Measurements from ENCODE around the gene C1QTNF6.

C1QTNF6 gene

DNA sequence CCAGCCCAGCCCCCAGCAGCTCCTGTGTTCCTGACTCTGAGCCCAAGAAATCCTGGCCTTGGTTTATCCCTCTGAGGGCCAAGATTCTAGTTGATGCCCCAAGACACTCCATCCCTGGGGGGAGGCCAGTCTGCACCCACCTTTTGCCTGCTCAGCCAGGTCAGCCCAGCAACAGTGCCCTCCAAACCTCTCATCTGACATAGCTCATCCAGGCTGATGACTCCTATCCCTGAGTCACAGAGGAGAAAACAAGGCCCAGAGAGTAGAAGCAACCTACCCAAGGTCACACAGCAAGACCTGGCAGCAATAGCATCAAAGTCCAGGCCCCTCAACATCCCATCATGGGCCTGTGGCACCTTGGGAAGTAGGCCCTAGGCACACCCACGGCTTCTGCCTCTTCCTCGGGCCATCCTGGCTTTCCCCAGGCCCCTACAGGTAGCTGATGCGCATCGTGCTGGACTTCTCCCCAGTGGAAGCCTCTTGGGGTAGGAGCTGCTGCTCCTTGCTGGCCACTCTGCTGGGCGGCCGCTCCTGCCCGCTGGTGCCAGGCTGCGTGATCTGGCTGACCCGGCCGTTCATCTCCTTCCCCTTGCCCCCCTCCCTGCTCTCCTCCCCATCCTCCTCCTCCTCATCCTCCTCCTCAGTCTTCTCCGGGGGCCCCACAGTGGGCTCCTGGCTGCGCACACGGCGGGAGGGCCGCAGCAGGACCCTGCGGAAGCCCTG lies 18.2 kb upstream of the C1QTNF6 start:
- TF ChIP-seq, protein P1, sequence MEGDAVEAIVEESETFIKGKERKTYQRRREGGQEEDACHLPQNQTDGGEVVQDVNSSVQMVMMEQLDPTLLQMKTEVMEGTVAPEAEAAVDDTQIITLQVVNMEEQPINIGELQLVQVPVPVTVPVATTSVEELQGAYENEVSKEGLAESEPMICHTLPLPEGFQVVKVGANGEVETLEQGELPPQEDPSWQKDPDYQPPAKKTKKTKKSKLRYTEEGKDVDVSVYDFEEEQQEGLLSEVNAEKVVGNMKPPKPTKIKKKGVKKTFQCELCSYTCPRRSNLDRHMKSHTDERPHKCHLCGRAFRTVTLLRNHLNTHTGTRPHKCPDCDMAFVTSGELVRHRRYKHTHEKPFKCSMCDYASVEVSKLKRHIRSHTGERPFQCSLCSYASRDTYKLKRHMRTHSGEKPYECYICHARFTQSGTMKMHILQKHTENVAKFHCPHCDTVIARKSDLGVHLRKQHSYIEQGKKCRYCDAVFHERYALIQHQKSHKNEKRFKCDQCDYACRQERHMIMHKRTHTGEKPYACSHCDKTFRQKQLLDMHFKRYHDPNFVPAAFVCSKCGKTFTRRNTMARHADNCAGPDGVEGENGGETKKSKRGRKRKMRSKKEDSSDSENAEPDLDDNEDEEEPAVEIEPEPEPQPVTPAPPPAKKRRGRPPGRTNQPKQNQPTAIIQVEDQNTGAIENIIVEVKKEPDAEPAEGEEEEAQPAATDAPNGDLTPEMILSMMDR (IDR thresholded peaks at IDR 0.05; ENCODE audit: low read depth, low read length, missing control alignments): no peak
- in situ Hi-C loops (cut with HindIII; ENCODE audit: low pct_ligation_motif_present, low sequenced_read_pairs): no loop called here
- Histone ChIP-seq H3K27me3 (replicated peaks) (no peaks in the 10 kb centered on the region), H3K27ac (no peak overlapping the region), H3K36me3 (replicated peaks) (no peaks in the 10 kb centered on the region), H3K4me3 (ENCODE audit: low read depth, low read length) (no peak overlapping the region)
- DNase-seq: no peak

DNA sequence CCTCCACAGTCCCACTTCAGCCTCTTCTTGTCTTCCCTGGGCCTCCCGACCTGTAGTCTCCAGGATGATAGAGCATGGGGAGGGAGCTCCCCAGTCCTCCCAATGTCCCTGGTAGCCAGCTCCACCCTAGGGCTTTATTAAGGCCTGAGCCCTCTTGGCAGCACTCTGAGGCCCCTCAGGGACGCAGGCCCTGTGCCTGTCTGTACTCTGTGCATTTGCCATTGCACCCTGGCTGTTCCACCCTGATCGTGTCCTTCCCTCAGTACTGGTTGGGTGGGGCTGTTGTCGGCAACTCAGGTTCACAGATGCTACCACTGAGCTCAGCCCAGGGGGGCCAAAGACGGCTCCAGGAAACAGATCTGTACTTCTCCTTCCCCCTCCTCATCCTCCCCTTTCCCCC lies 17.0 kb upstream of the C1QTNF6 start:
- no peak overlapping the region for H3K4me3 ChIP-seq (ENCODE audit: low read depth, low read length)
- DNase-seq: no peak
- H3K27me3 ChIP-seq (replicated peaks): no peaks in the 10 kb centered on the region
- in situ Hi-C loops (cut with HindIII; ENCODE audit: low pct_ligation_motif_present, low sequenced_read_pairs): no loop called here
- TF ChIP-seq, protein P1 (IDR thresholded peaks at IDR 0.05; ENCODE audit: low read depth, low read length, missing control alignments): no peak
- no peak overlapping the region for H3K27ac ChIP-seq
- no peaks in the 10 kb centered on the region for H3K36me3 ChIP-seq (replicated peaks)

DNA sequence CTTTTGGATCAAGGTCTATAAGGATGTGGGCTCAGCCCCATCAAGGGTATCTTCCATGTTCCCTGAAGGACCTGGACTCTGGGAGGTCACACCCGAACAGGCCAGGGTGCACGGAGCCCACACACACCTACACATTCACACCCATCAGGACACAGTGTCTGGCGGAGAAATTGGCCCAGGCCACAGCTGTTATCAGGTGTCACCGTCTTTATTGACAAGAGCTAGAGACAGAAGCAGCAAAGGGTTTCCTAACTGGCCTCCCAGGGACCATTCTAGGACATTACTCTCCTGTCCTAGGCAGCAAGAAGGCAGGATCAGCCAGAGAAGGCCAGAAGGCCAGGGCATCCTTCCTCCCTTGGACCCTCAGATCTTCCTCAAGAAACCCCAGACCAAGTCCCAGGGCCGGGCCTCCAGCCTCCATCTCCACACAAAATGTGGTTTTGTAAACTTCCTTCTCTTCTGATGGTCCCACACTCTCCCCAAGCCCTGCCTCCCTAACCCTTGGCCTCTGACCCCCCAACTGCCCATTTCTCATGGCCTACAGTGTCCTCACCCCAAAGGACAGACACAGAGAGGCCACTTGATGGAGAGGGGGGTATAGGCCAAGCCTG lies 16.1 kb upstream of the C1QTNF6 start:
- DNase-seq: no peak
- Histone ChIP-seq H3K27me3 (replicated peaks) (no peaks in the 10 kb centered on the region), H3K36me3 (replicated peaks) (no peaks in the 10 kb centered on the region), H3K4me3 (ENCODE audit: low read depth, low read length) (no peak overlapping the region), H3K27ac (no peak overlapping the region)
- in situ Hi-C loops (cut with HindIII; ENCODE audit: low pct_ligation_motif_present, low sequenced_read_pairs): no loop called here
- TF ChIP-seq, protein P1 (IDR thresholded peaks at IDR 0.05; ENCODE audit: low read depth, low read length, missing control alignments): no peak

DNA sequence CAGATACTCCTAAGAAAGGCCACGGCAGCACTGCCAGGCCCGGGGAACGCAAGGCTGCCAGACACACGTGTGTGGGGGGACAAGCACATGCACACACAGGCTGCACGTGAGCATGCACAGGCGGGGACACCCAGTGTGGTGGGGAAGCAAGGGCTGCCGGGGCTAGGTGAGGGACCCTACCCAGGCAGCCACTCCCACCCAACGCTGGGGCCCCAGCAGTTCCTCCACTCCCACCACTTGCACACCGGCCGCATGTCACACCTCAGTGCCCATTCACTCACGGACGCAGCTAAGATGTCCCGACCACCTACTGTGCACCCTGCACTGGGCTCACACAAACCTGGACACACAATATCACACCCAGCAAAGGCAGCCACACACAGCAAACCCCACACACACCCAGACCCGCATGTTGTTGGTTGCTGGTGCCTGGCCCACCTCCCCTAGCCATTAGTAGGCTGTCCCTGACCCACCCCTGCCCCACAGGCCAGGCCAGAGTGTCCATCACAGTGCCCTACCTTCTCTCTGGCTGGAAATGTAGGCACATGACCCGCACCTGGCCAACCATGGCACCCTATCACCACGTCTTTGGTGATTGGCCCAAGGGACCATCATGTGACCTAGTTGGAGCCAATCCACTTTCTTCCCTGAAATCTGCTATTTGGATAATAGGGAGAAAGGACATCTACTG lies 15.5 kb upstream of the C1QTNF6 start:
- no peak overlapping the region for H3K4me3 ChIP-seq (ENCODE audit: low read depth, low read length)
- DNase-seq: no peak
- H3K36me3 ChIP-seq (replicated peaks): no peaks in the 10 kb centered on the region
- no peaks in the 10 kb centered on the region for H3K27me3 ChIP-seq (replicated peaks)
- H3K27ac ChIP-seq: no peak overlapping the region
- in situ Hi-C loops (cut with HindIII; ENCODE audit: low pct_ligation_motif_present, low sequenced_read_pairs): no loop called here
- TF ChIP-seq, protein P1 (IDR thresholded peaks at IDR 0.05; ENCODE audit: low read depth, low read length, missing control alignments): no peak

DNA sequence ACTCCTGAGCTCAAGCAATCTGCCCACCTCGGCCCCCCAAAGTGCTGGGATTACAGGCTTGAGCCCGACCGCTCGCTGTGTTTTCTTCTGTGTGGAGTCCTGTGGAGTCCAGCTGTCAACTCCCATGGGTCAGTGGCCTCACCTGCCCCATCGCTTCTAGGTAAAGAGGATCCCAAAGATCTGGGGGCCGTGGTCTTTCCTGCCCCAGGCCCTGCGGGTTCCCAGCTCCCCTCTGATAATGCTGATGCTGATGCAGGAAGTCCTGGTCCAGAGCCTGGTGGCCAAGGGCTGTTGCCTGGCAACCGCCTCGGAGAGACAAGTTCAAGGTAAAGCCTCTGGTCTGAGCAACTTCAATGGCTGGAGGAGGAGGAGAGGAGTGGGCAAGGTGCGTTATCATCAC lies 14.7 kb upstream of the C1QTNF6 start:
- Histone ChIP-seq H3K27ac (no peak overlapping the region), H3K4me3 (ENCODE audit: low read depth, low read length) (no peak overlapping the region), H3K27me3 (replicated peaks) (no peaks in the 10 kb centered on the region), H3K36me3 (replicated peaks) (no peaks in the 10 kb centered on the region)
- TF ChIP-seq, protein P1 (IDR thresholded peaks at IDR 0.05; ENCODE audit: low read depth, low read length, missing control alignments): no peak
- in situ Hi-C loops (cut with HindIII; ENCODE audit: low pct_ligation_motif_present, low sequenced_read_pairs): no loop called here
- DNase-seq: no peak

All from brain microvascular endothelial cell (primary cell).